HG03095 (cell line): ENCODE results near the gene PFN2.
"Not testable (repeated sequence)": the region's sequence is repeated elsewhere in the genome, so short reads cannot be mapped to it uniquely, and the experiment has no call there.

Experiments used
- ATAC-seq: cut with Tn5 transposase; IDR thresholded peaks from one replicate; pipeline ENCODE4 v1.9.1; 2021; ENCODE audit warnings: moderate library complexity; ENCODE audit not compliant: unreplicated experiment

Gene PFN2

GRCh38 chr3:149970716-149971402 lies at the start of gene PFN2:
PFN2 (minus strand) TSS chr3:149970895; CDS start chr3:149970856, 39 bp downstream.
- peak; percentile 44 for ATAC-seq

DNA sequence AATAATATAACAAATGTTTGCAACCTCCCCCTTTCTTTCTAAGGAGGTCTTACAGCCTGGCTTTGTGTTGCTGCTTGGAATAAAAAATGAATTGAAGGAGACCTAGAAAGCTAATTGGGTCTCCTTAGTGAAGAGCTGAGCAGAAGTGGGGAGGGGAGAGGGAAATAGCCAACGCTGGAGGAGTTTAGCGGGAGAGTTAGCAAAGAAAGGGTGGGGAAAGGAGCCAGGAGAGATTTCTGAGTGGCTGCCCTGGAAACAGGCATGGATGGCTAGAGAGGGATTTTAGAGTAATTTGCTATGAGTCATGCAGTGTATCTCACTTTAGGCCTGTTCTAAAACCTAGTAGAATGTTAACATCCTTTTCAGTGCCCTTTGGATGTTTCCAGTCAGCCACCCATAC lies 45.2 kb upstream of the PFN2 start:
- ATAC-seq = no peak

- no peak for ATAC-seq
These were observed 44.1 kb upstream of the PFN2 start for GRCh38 chr3:150014782-150015181.

DNA sequence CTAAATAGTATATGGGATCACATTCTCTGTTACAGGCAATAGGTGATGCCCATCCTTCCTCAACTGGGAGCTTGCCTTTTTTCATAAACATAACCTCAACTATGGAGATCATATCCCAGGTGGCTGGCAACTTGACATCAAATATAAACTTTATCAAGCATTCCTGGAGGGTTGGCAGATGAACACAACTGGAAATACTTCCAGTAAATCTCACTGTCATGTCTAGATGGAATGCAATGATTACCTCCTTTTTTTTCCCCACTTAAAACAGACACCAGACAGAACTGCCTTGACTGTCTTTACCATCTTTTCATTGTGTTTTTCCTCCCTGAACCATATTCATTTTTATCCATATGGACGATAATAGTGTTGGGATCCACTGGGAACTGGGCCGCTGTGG lies 43.1 kb upstream of the PFN2 start:
- ATAC-seq = no peak

GRCh38 chr3:150006794-150007193 lies 36.1 kb upstream of the PFN2 start:
- ATAC-seq = no peak

DNA sequence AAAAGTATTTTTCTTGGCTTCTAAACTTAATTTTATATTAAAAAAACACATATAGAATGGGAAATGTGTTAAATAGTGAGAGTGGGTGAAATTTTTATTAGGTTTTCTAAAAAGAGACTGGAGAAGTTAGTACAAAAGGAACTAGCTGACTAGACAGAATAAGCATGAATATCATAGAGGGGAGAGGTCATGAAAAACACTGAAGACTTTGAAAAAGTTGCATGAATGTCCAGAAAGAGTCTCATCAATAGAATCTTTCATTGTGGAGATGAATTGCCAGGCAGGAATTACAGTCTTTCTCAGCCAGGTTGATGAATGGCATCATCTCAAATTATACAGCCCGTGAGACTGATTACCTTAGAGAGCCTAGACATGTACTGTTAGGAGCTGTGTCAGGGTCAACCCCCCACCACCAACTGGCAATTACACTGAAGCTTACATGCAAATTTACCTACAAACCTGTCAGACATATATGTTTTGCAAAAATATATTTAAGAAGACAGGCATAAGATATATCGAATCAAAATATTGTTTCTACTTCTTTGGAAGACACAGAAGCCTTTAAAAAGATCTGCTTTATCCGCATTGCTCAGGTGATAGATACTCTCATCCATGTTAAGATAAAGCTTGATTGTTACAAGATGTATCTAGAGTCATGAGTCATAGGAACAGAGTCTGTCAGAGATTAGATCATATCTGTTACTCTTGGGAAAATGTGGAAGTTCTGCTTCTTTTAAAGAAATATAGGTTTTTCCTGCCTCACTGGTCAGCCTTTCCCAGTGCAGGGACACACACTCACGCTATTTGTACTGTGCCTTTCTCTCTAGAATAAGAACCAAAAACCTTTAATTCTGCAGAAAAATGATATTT lies 34.8 kb upstream of the PFN2 start:
- ATAC-seq = no peak

DNA sequence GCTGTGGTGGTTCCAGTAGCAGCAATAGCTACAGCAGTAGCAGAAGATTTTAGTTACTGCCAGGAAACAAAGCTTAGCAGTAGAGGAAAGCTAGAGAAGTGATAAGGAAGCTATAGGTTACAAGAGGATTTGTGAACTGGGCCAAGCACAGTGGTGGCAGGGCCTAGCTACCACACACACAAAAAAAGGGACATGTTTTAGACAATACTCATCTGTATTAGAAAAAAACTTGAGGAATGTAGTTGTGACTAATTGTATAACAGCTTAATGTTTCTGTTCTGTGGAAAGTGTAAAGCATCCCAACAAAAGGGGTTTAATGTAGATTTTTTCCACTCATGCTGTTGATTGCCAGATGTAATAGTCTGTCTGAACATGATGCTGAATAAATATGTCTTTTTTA lies 29.9 kb upstream of the PFN2 start:
- ATAC-seq = no peak

GRCh38 chr3:149999421-149999820 lies 28.7 kb upstream of the PFN2 start:
- no peak for ATAC-seq

DNA sequence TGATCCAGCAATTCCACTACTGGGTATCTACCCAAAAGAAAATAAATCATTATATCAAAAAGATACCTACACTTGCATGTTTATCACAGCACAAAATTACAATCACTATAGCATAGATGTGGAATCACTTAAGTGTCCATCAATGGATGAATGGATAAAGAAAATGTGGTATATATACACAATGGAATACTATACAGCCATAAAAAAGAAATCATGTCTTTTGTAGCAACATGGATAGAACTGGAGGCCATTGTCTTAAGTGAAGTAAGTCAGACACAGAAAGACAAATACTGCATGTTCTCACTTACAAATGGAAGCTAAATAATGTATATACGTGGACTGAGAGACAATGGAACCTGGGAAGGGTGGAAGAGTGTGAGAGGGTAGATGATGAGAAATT lies 28.3 kb upstream of the PFN2 start:
- ATAC-seq = no peak

DNA sequence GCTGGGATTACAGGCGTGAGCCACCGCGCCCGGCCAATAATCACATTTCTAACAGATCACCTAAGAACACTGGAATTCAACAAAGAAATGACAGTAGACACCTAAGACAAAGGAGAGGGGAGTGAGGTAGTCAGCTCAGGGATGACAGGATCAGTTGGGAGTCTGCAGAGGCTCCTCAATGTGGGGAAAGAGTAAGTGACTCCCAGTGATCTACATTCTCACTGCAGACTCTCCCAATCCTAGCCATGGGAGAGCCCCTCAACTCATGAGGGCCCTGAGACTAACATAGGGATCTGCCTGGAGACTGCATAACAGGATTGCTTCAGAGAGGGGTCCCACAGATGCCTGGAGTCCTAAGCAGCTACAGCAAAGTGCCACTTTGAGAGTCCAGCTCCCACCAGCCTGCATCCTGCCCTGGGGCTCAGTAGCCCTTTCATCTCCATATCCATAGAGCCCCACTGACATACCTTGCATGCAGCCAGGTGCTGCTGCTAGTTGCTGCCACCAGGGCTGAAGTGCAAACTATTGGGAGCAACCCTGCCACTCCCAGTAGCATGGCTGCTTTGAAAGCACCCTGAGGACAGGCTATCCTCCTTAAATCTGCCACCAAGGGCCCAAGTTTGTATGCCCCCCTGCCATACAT lies 21.8 kb upstream of the PFN2 start:
- no peak for ATAC-seq

- no peak for ATAC-seq
These were observed 19.8 kb upstream of the PFN2 start for GRCh38 chr3:149990423-149990948.

DNA sequence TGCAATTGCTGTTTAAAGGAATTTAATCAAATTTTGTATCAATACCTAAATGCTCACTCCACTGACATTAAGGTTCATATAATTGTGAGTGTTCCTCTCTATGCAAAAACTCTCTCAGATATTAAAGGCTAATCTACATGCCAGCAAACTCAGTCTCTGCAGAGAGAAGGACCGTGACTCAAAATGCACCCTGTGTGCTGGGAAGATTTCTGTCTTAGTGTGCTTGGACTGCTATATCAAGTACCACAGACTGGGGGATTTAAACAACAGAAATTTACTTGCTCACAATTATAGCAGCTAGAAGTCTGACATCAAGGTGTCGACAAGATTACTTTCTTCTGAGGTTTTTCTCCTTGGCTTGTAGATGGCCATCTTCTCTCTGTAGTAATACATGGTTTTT lies 18.6 kb upstream of the PFN2 start:
- ATAC-seq = no peak

DNA sequence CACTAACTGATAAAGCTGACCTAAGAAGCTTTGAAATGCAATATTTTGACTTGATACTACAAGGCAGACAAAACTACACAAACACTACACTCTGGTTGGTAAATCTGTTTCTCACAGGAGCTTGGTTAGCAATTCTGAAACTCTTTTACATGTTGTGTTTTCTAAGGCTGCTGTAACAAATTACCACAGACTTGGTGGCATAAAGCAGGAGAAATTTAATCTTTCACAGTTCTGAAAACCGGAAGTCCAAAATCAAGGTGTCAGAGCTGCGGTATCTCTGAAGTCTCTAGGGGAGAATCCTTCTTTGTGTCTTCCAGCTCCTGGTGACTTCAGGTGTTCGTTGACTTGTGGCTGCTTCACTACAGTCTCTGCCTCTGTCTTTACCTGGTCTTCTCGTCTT lies 12.9 kb upstream of the PFN2 start:
- no peak for ATAC-seq

- ATAC-seq = not testable (repeated sequence)
These were observed 12.4 kb upstream of the PFN2 start for GRCh38 chr3:149983053-149983452.

DNA sequence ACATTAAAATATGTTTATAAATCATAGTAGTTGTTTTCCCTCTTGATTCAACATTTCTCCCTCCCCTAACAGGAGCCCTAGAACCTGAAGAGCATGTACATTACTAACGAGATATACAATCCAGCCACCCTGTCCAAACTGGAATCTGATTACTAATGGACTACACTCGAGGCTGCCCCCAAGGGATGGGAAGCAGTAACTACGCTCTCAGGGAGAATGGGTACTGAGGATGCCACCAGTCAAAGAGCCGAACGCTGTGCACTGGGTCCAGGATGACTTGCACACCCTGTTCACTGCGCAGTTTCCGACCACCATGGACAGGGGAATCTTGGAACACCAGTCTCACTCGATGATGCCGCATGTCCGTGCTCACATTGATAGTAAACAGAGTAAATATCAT lies 11.3 kb upstream of the PFN2 start:
- not testable (repeated sequence) for ATAC-seq

- no peak for ATAC-seq
These were observed 6.7 kb upstream of the PFN2 start for GRCh38 chr3:149977386-149977785.

GRCh38 chr3:149975919-149976318 lies 5.2 kb upstream of the PFN2 start:
- no peak for ATAC-seq

- peak; percentile 20 for ATAC-seq
These were observed 844 bp upstream of the PFN2 start for GRCh38 chr3:149971403-149972075.

- ATAC-seq = peak; percentile 64
These were observed 567 bp downstream of the PFN2 start for GRCh38 chr3:149969940-149970715.
